ENCODE results near the gene EHHADH. TPM values are rescaled to one million over a fixed set of nuclear protein-coding genes. Genes with fewer than 3 reads are reported as not detected.

Gene EHHADH
- total and polyA plus RNA-seq, 2 experiments from 2014 or later, result 14.3 to 22.0 TPM

GRCh38 chr3:185153861-185154629, 99.8 kb downstream of the EHHADH start:
- Histone ChIP-seq H3K4me3 (peak overlapping the region; percentile 81), H3K4me1 (ENCODE audit: insufficient read depth) (no peaks in the 10 kb centered on the region), H3K4me2 (peak overlapping the region; percentile 96), H3K9me3 (ENCODE audit: low read depth) (no peaks in the 10 kb centered on the region), H3K27me3 (peaks cover 33% of the 10 kb centered on the region), H3K9me2 (replicated peaks; ENCODE audit: insufficient read depth) (no peaks in the 10 kb centered on the region), H3K79me2 (peaks cover 3% of the 10 kb centered on the region), H4K20me1 (ENCODE audit: insufficient read depth, poor library complexity, severe bottlenecking) (no peaks in the 10 kb centered on the region), H3K27ac (no peak overlapping the region), H2AFZ (peak overlapping the region; percentile 99), H3K36me3 (replicated peaks; ENCODE audit: insufficient read depth, low read depth) (no peaks in the 10 kb centered on the region)
- no peak for DNase-seq (ENCODE audit: low spot score)
- WGBS (ENCODE audit: low lambda C conversion rate, missing lambda C conversion rate), result 79% methylated on average over 16 of the region's 16 CpGs
- TF ChIP-seq EZH2 (IDR thresholded peaks at IDR 0.05; ENCODE audit: borderline replicate concordance), result no peak
- TF ChIP-seq CTCF (IDR thresholded peaks at IDR 0.05; ENCODE audit: poor library complexity), result no peak
- no peak for TF ChIP-seq EZH2phosphoT487 (IDR thresholded peaks at IDR 0.05; ENCODE audit: low read depth, severe bottlenecking, unreplicated experiment)

GRCh38 chr3:185153171-185153771, 100.6 kb downstream of the EHHADH start:
- under 1% methylated on average over 27 of the region's 53 CpGs for WGBS (ENCODE audit: low lambda C conversion rate, missing lambda C conversion rate)
- peaks cover 3% of the 10 kb centered on the region for H3K79me2 ChIP-seq
- H4K20me1 ChIP-seq (ENCODE audit: insufficient read depth, poor library complexity, severe bottlenecking), result no peaks in the 10 kb centered on the region
- no peaks in the 10 kb centered on the region for H3K4me1 ChIP-seq (ENCODE audit: insufficient read depth)
- H3K4me2 ChIP-seq, result peak overlapping the region; percentile 96
- H3K4me3 ChIP-seq, result peak overlapping the region; percentile 81
- peaks cover 37% of the 10 kb centered on the region for H3K27me3 ChIP-seq
- H2AFZ ChIP-seq, result peak overlapping the region; percentile 99
- H3K9me3 ChIP-seq (ENCODE audit: low read depth), result no peaks in the 10 kb centered on the region
- peak; percentile 24 for DNase-seq (ENCODE audit: low spot score)
- peak overlapping the region; percentile 53 for H3K27ac ChIP-seq
- no peak for TF ChIP-seq CTCF (IDR thresholded peaks at IDR 0.05; ENCODE audit: poor library complexity)
- TF ChIP-seq EZH2 (IDR thresholded peaks at IDR 0.05; ENCODE audit: borderline replicate concordance), result no peak
- no peak for TF ChIP-seq EZH2phosphoT487 (IDR thresholded peaks at IDR 0.05; ENCODE audit: low read depth, severe bottlenecking, unreplicated experiment)
- H3K36me3 ChIP-seq (replicated peaks; ENCODE audit: insufficient read depth, low read depth), result no peaks in the 10 kb centered on the region
- no peaks in the 10 kb centered on the region for H3K9me2 ChIP-seq (replicated peaks; ENCODE audit: insufficient read depth)

- Histone ChIP-seq H3K9me3 (ENCODE audit: low read depth) (no peaks in the 10 kb centered on the region), H3K4me1 (ENCODE audit: insufficient read depth) (no peaks in the 10 kb centered on the region), H3K27ac (peak within 1 kb of the TSS; percentile 75), H3K79me2 (peaks cover 3% of the 10 kb centered on the region), H3K36me3 (replicated peaks; ENCODE audit: insufficient read depth, low read depth) (no peaks in the 10 kb centered on the region), H3K27me3 (peaks cover 37% of the 10 kb centered on the region), H4K20me1 (ENCODE audit: insufficient read depth, poor library complexity, severe bottlenecking) (no peaks in the 10 kb centered on the region), H3K4me3 (peak within 1 kb of the TSS; percentile 81), H2AFZ (peak within 1 kb of the TSS; percentile 99), H3K9me2 (replicated peaks; ENCODE audit: insufficient read depth) (no peaks in the 10 kb centered on the region), H3K4me2 (peak within 1 kb of the TSS; percentile 96)
- peak; percentile 74 for DNase-seq (ENCODE audit: low spot score)
- no peak for TF ChIP-seq EZH2phosphoT487 (IDR thresholded peaks at IDR 0.05; ENCODE audit: low read depth, severe bottlenecking, unreplicated experiment)
- no peak for TF ChIP-seq EZH2 (IDR thresholded peaks at IDR 0.05; ENCODE audit: borderline replicate concordance)
- TF ChIP-seq CTCF (IDR thresholded peaks at IDR 0.05; ENCODE audit: poor library complexity), result peak; percentile 2
- WGBS (ENCODE audit: low lambda C conversion rate, missing lambda C conversion rate), result under 1% methylated on average over 106 of the region's 113 CpGs
Observed at GRCh38 chr3:185152410-185153170, 101.3 kb downstream of the EHHADH start, which contains the start of gene C3orf70. Gene C3orf70 (minus strand): TSS chr3:185153060. CDS start chr3:185152823, 237 bp downstream.
